Neural cell (in vitro differentiated cells): ENCODE measurements around the gene SGTA.

ENCODE experiments used
- EZH2 ChIP-seq: fragments of 200-600, 300-800 bp; shearing (Covaris generic), sonication (generic); IDR thresholded peaks from 2 replicates; pipeline ENCODE4 v1.6.1; 2014; ENCODE audit warnings: antibody characterized with exemption, low read length, borderline replicate concordance, mild to moderate bottlenecking; ENCODE audit not compliant: insufficient read depth, poor library complexity, severe bottlenecking
- TF ChIP-seq, protein P1 (sequence below): fragments of 450-650 bp; IDR thresholded peaks from 2 replicates; pipeline ENCODE4 v1.5.1; 2014; ENCODE audit warnings: antibody characterized with exemption, mild to moderate bottlenecking, moderate library complexity; ENCODE audit not compliant: poor library complexity, severe bottlenecking

DNA sequence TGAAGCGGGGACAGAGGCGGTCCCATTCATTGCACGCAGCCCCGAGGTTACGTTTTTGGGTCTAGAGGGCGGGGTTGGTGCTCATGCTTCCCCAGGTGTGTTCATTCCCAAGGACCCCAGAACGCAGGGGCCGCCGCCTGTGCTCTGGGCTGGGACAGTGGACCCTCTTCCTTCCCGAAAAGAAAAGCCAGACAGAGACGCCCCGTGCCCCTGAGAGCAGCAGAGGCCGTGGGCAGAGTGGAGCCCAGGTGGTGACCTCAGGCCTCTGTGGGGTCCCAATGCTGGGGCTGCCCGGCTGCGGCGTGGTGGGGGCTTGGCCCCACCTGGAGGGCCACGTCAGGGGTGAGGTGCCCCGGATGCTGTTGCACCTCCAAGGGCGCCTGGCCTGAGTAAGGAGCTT is 15.4 kb downstream of the SGTA start:
- TF ChIP-seq, protein P1, sequence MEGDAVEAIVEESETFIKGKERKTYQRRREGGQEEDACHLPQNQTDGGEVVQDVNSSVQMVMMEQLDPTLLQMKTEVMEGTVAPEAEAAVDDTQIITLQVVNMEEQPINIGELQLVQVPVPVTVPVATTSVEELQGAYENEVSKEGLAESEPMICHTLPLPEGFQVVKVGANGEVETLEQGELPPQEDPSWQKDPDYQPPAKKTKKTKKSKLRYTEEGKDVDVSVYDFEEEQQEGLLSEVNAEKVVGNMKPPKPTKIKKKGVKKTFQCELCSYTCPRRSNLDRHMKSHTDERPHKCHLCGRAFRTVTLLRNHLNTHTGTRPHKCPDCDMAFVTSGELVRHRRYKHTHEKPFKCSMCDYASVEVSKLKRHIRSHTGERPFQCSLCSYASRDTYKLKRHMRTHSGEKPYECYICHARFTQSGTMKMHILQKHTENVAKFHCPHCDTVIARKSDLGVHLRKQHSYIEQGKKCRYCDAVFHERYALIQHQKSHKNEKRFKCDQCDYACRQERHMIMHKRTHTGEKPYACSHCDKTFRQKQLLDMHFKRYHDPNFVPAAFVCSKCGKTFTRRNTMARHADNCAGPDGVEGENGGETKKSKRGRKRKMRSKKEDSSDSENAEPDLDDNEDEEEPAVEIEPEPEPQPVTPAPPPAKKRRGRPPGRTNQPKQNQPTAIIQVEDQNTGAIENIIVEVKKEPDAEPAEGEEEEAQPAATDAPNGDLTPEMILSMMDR: no peak
- TF ChIP-seq EZH2: no peak
